ENCODE data around the gene LRP6.

The LRP6 gene

DNA sequence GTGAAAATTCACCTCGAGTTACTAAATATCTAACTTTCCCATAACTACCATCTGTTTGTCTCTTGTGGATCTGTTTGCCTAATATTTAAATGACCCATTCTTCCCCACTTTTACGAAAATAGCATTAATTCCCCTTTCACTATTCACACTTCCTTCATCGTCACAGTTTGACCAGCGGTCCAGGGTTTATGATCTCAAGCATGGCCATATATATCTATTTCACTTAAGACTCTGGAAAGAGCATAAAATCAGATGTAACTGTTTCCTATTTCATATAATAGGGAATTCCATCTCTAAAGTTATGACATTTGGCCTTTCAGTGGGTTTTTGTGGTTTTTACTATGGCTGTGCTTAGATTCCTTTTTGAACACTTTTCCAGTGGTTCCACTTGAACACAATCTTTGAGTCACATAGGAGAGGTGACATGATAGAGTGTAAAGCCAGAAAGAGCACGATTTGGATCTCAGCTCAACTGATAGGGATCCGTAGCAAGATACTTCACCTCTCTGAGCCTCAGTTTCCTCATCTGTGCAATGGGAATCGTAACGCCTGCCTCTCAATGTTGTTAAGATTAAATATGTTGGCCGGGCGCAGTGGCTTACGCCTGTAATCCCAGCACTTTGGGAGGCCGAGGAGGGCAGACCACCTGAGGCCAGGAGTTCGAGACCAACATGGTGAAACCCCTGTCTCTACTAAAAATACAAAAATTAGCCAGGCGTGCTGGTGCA is 196.9 kb downstream of the LRP6 start:
- DNase-seq, result no peak

DNA sequence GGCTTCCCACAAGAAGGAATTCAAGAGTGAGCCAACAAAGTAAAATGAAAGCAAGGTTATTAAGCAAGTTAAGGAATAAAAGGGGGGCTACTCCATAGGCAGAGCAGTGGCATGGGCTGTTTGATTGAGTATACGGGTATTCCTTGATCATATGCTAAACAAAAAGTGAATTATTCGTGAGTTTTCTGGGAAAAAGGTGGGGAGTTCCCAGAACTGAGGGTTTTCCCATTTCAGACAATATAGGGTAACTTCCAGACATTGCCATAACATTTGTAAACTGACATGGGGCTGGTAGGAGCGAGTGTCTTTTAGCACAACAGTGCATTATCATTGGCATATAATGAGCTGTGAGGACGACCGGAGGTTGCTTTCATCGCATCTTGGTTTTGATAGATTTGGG is 198.1 kb downstream of the LRP6 start:
- no peak for DNase-seq
